NOMO-1 treated with DMSO at 0.1 percent for 48 hours (cell line): ENCODE measurements around the gene QSER1.
"Not testable (repeated sequence)": the region's sequence is repeated elsewhere in the genome, so short reads cannot be mapped to it uniquely, and the experiment has no call there.

ENCODE experiments used
- DNase-seq: peaks from one replicate; lab custom pipeline; 2025; ENCODE audit not compliant: unreplicated experiment; lab: John Stamatoyannopoulos, UW

The QSER1 gene

GRCh38 chr11:32991898-32992297, 99.3 kb downstream of the QSER1 start:
- DNase-seq, result no peak

GRCh38 chr11:33000181-33000580, 107.6 kb downstream of the QSER1 start:
- no peak for DNase-seq

GRCh38 chr11:33001281-33001680, 108.7 kb downstream of the QSER1 start:
- no peak for DNase-seq

GRCh38 chr11:33001751-33002542, 109.3 kb downstream of the QSER1 start:
- DNase-seq, result no peak

- no peak for DNase-seq
Measured at GRCh38 chr11:33005175-33005574, 112.6 kb downstream of the QSER1 start.

- DNase-seq, result no peak
Measured at GRCh38 chr11:33006010-33006409, 113.4 kb downstream of the QSER1 start.

- no peak for DNase-seq
Measured at GRCh38 chr11:33013755-33014154, 121.1 kb downstream of the QSER1 start.

- peak; percentile 68 for DNase-seq
Measured at GRCh38 chr11:33015621-33016551, 123.3 kb downstream of the QSER1 start, which contains the start of gene DEPDC7. DEPDC7 (plus strand) TSS chr11:33015878; CDS start chr11:33015956, 78 bp downstream.

- DNase-seq, result no peak
Measured at GRCh38 chr11:33016654-33017053, 124.0 kb downstream of the QSER1 start.

- no peak for DNase-seq
Measured at GRCh38 chr11:33017478-33017877, 124.9 kb downstream of the QSER1 start.

- DNase-seq, result no peak
Measured at GRCh38 chr11:33017965-33018364, 125.4 kb downstream of the QSER1 start.

- no peak for DNase-seq
Measured at GRCh38 chr11:33018840-33019239, 126.2 kb downstream of the QSER1 start.

GRCh38 chr11:33021501-33021900, 128.9 kb downstream of the QSER1 start:
- DNase-seq, result no peak

- no peak for DNase-seq
Measured at GRCh38 chr11:33021937-33022336, 129.3 kb downstream of the QSER1 start.

GRCh38 chr11:33025339-33025722, 132.7 kb downstream of the QSER1 start:
- no peak for DNase-seq

- DNase-seq, result no peak
Measured at GRCh38 chr11:33027233-33027632, 134.6 kb downstream of the QSER1 start.

- no peak for DNase-seq
Measured at GRCh38 chr11:33027846-33028536, 135.4 kb downstream of the QSER1 start.

- no peak for DNase-seq
Measured at GRCh38 chr11:33028537-33028914, 135.9 kb downstream of the QSER1 start.

GRCh38 chr11:33029218-33029617, 136.6 kb downstream of the QSER1 start:
- not testable (repeated sequence) for DNase-seq
